Endothelial cell of umbilical vein (primary cell): ENCODE measurements around the gene BRI3. TPM values are rescaled to one million over a fixed set of nuclear protein-coding genes. Genes with fewer than 3 reads are reported as not detected.

Experiments
- BruUV-seq: library from RNA; stranded (reverse); fragments of 400-500 nt; replicated peaks from 2 replicates; lab custom pipeline; 2021; lab: Mats Ljungman, UMichigan
- CTCF ChIA-PET: fragments of 300-600, 350-600 bp; sonication (Branson Sonifier 250); formaldehyde crosslinking; loops from one replicate; lab custom pipeline; 2021; ENCODE audit warnings: antibody characterized with exemption, inconsistent platforms; lab: Charles Lee
- POLR2A ChIA-PET: fragments of 300-600, 350-600 bp; sonication (Branson Sonifier 250); formaldehyde crosslinking; loops from one replicate; lab custom pipeline; 2021; ENCODE audit warnings: antibody characterized with exemption, inconsistent platforms; lab: Charles Lee
- DNase-seq: peaks from one replicate; pipeline ENCODE4 v3.0.0-alpha.2; 2011; ENCODE audit warnings: low read depth, low spot score
- FAIRE-seq: peaks from 2 replicates; lab custom pipeline; 2011; peaks lifted over from hg19 to GRCh38; lab: Jason Lieb, UNC
- H2AFZ ChIP-seq: 2 replicates; pipeline ENCODE4 v1.6.0; 2012; ENCODE audit warnings: low read depth, low read length, control low read depth, inconsistent platforms
- H3K27ac ChIP-seq: 2 replicates; pipeline ENCODE4 v1.5.1; 2011; ENCODE audit warnings: low read depth, mild to moderate bottlenecking, control low read depth, low read length, moderate library complexity; ENCODE audit not compliant: insufficient read depth
- H3K27me3 ChIP-seq, 2 experiments: 2 replicates each; pipeline versions ENCODE4 v1.6.0 to v1.6.1; 2011; ENCODE audit warnings: low read length in 2 of 2, mixed read lengths in 1 of 2; ENCODE audit not compliant: control insufficient read depth in 2 of 2, insufficient read depth in 2 of 2
- H3K36me3 ChIP-seq, 2 experiments: 2 replicates in 1 of 2; 3 replicates in 1 of 2; pipeline ENCODE4 v1.5.1; 2011; ENCODE audit warnings: low read length in 2 of 2, mild to moderate bottlenecking in 1 of 2, moderate library complexity in 1 of 2; ENCODE audit not compliant: control insufficient read depth in 2 of 2, insufficient read depth in 2 of 2; ENCODE audit errors: extremely low read depth in 1 of 2
- H3K4me1 ChIP-seq: 3 replicates; pipeline ENCODE4 v1.5.1; 2011; ENCODE audit warnings: mild to moderate bottlenecking, low read length; ENCODE audit not compliant: control insufficient read depth, insufficient read depth; ENCODE audit errors: extremely low read depth
- H3K4me2 ChIP-seq: 2 replicates; pipeline ENCODE4 v1.6.1; 2011; ENCODE audit warnings: low read length, control low read depth, mixed read lengths; ENCODE audit not compliant: insufficient read depth
- H3K4me3 ChIP-seq, 3 experiments: fragments of 200-600 bp in 1 of 3; sonication (generic), shearing (Covaris generic) in 1 of 3; replicated peaks in 1 of 3; 2 replicates each; pipeline ENCODE4 v1.5.1; 2011 to 2016; ENCODE audit warnings: control low read depth in 3 of 3, low read length in 3 of 3, mild to moderate bottlenecking in 2 of 3, inconsistent platforms in 1 of 3, low read depth in 1 of 3, moderate library complexity in 1 of 3; ENCODE audit not compliant: insufficient read depth in 1 of 3
- H3K79me2 ChIP-seq: 2 replicates; pipeline ENCODE4 v1.6.0; 2012; ENCODE audit warnings: low read length, inconsistent platforms; ENCODE audit not compliant: control insufficient read depth, insufficient read depth
- H3K9ac ChIP-seq: replicated peaks from 2 replicates; pipeline ENCODE3; 2011; ENCODE audit warnings: low read length, control low read depth; ENCODE audit not compliant: insufficient read depth; ENCODE audit errors: extremely low read depth
- H3K9me1 ChIP-seq: replicated peaks from 3 replicates; pipeline ENCODE4 v1.6.0; 2011; ENCODE audit warnings: mild to moderate bottlenecking, low read length; ENCODE audit not compliant: control insufficient read depth, insufficient read depth; ENCODE audit errors: extremely low read depth
- H3K9me3 ChIP-seq: replicated peaks from 2 replicates; pipeline ENCODE4 v1.5.1; 2012; ENCODE audit warnings: low read length, inconsistent platforms; ENCODE audit not compliant: control insufficient read depth, insufficient read depth
- H4K20me1 ChIP-seq: replicated peaks from 2 replicates; pipeline ENCODE3; 2011; ENCODE audit warnings: mild to moderate bottlenecking, low read length; ENCODE audit not compliant: control insufficient read depth, insufficient read depth; ENCODE audit errors: extremely low read depth
- EZH2 ChIP-seq: IDR thresholded peaks from 2 replicates; pipeline ENCODE4 v1.6.1; 2012; ENCODE audit warnings: borderline replicate concordance, low read depth, mild to moderate bottlenecking, moderate library complexity, low read length, inconsistent platforms; ENCODE audit not compliant: severe bottlenecking
- FOS ChIP-seq: IDR thresholded peaks from 2 replicates; pipeline ENCODE4 v1.6.1; 2011; ENCODE audit warnings: mild to moderate bottlenecking, low read length, moderate library complexity, borderline replicate concordance; ENCODE audit not compliant: insufficient read depth
- GATA2 ChIP-seq: IDR thresholded peaks from 2 replicates; pipeline ENCODE4 v1.7.0; 2011; ENCODE audit warnings: low read depth, mild to moderate bottlenecking, moderate library complexity, mixed read lengths, low read length; ENCODE audit not compliant: insufficient read length, insufficient read depth
- MAX ChIP-seq: IDR thresholded peaks from 2 replicates; pipeline ENCODE4 v1.6.1; 2011; ENCODE audit not compliant: insufficient read depth, insufficient read length
- POLR2A ChIP-seq: IDR thresholded peaks from 2 replicates; pipeline ENCODE4 v1.6.1; 2012; ENCODE audit warnings: low read depth, mild to moderate bottlenecking, control low read depth, low read length
- POLR2AphosphoS5 ChIP-seq: IDR thresholded peaks from 2 replicates; pipeline ENCODE4 v1.6.1; 2012; ENCODE audit warnings: low read depth, mild to moderate bottlenecking, control low read depth, low read length, moderate library complexity; ENCODE audit not compliant: insufficient read depth
- dilution Hi-C: fragments of 300-500 bp; cut with MboI; formaldehyde crosslinking; loops from one replicate; pipeline ENCODE4 v1.15.0; 2019; ENCODE audit warnings: low sequenced_read_pairs; ENCODE audit not compliant: extremely low pct_ligation_motif_present
- intact Hi-C: fragments of 100-400 bp; cut with micrococcal nuclease; formaldehyde crosslinking; loops from one replicate; pipeline ENCODE4 v1.10.0; 2022
- polyA plus RNA-seq, 4 experiments: library from polyadenylated mRNA; depleted of rRNA in 3 of 4; stranded (reverse) in 3 of 4; unstranded in 1 of 4; fragments of >200 nt; gene quantifications; 2 replicates each; pipeline versions ENCODE4 v1.2.1 to v1.2.3, GENCODE V29; 2011 to 2012; ENCODE audit warnings: missing spikeins in 1 of 4
- total RNA-seq: library from RNA; stranded (reverse); gene quantifications from 2 replicates; pipeline ENCODE4 v1.2.3, GENCODE V29; 2021

Gene BRI3
- total and polyA plus RNA-seq, 2 donors (not counting 3 experiments of a cell fraction or from before 2014, with no cell fraction given), result 214 to 317 TPM

DNA sequence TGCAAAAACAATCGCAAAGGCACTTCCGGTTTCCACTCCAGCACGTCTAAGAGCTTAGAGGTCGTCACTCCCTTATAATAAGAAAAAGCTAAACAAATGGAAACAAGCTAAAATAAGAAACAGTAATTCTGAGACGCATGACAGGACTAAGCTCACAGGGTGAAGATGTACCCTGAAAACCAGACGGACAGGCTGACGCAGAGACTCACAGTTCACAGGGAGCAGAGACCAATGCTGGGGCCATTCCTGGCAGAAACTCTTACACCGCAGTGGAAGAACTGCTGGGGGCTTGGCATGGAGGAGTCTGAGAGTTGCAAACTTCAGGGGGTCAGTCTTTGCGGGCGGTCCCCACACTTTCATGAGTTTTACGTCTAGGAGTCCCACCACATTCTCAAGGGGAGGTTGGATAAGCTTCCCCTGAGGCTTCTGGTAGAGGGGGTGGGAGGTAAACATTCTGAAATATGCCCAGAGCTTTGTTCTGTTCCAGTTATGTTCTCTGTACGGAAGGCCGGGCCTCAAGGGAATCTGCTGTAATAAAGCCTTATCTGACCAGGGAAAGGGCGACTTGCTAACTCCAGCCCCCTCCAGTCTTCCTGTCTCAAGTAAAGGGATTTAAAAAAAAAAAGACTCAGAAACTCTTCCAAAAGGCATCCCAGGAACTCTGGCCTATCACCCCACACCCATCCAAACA lies 47.8 kb downstream of the BRI3 start:
- no peak overlapping the region for H3K9ac ChIP-seq

GRCh38 chr7:98329791-98330373 lies 48.4 kb downstream of the BRI3 start:
- dilution Hi-C loops (no loop called here), intact Hi-C loops (no loop called here)
- no TSS peak for BruUV-seq
- H3K27ac ChIP-seq, result no peak overlapping the region
- CTCF ChIA-PET, result no interaction called here
- no peaks in the 10 kb centered on the region for H3K36me3 ChIP-seq
- H3K27me3 ChIP-seq, result peaks cover 0 to 2% of the 10 kb centered on the region in 2 experiments
- TF ChIP-seq FOS, result no peak
- TF ChIP-seq MAX, result no peak
- H3K9ac ChIP-seq, result no peak overlapping the region
- no peaks in the 10 kb centered on the region for H4K20me1 ChIP-seq
- H3K4me3 ChIP-seq, result no peak overlapping the region
- FAIRE-seq, result no peak
- POLR2A ChIA-PET, result no interaction called here
- no peak overlapping the region for H3K4me2 ChIP-seq
- no peaks in the 10 kb centered on the region for H3K9me1 ChIP-seq
- no peaks in the 10 kb centered on the region for H3K9me3 ChIP-seq
- no peaks in the 10 kb centered on the region for H3K79me2 ChIP-seq
- no peaks in the 10 kb centered on the region for H3K4me1 ChIP-seq
- no peak for DNase-seq
- no peak overlapping the region for H2AFZ ChIP-seq

More for the DNA sequence above, 47.8 kb downstream of the BRI3 start:
- ChIA-PET POLR2A (no interaction called here), CTCF (no interaction called here)
- no peak for DNase-seq
- BruUV-seq, result no TSS peak
- Histone ChIP-seq H3K27ac (no peak overlapping the region), H3K4me2 (no peak overlapping the region), H4K20me1 (no peaks in the 10 kb centered on the region), H3K9me1 (no peaks in the 10 kb centered on the region), H3K36me3 (no peaks in the 10 kb centered on the region), H3K79me2 (no peaks in the 10 kb centered on the region), H3K4me1 (no peaks in the 10 kb centered on the region), H3K27me3 (peaks cover 0 to 2% of the 10 kb centered on the region in 2 experiments), H3K4me3 (no peak overlapping the region), H3K9me3 (no peaks in the 10 kb centered on the region), H2AFZ (no peak overlapping the region)
- intact Hi-C loops (no loop called here), dilution Hi-C loops (no loop called here)
- no peak for FAIRE-seq
- no peak for TF ChIP-seq POLR2A
- TF ChIP-seq EZH2, result no peak
- no peak for TF ChIP-seq GATA2
- TF ChIP-seq FOS, result no peak
- no peak for TF ChIP-seq POLR2AphosphoS5
